ENCODE data around the gene HERC5.

- TF ChIP-seq, protein P1, sequence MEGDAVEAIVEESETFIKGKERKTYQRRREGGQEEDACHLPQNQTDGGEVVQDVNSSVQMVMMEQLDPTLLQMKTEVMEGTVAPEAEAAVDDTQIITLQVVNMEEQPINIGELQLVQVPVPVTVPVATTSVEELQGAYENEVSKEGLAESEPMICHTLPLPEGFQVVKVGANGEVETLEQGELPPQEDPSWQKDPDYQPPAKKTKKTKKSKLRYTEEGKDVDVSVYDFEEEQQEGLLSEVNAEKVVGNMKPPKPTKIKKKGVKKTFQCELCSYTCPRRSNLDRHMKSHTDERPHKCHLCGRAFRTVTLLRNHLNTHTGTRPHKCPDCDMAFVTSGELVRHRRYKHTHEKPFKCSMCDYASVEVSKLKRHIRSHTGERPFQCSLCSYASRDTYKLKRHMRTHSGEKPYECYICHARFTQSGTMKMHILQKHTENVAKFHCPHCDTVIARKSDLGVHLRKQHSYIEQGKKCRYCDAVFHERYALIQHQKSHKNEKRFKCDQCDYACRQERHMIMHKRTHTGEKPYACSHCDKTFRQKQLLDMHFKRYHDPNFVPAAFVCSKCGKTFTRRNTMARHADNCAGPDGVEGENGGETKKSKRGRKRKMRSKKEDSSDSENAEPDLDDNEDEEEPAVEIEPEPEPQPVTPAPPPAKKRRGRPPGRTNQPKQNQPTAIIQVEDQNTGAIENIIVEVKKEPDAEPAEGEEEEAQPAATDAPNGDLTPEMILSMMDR (IDR thresholded peaks at IDR 0.05 in 4 of 5, conservative IDR thresholded peaks at IDR 0.05 in 1 of 5), result no peak
- TF ChIP-seq POLR2A (IDR thresholded peaks at IDR 0.05), result no peak
Measured at GRCh38 chr4:88441696-88442095, 15.2 kb upstream of the HERC5 start.

Measured in gastrocnemius medialis (tissue), 4 donors.